Breast epithelium (tissue), 4 donors: ENCODE results near the gene KCTD16. TPM values are rescaled to one million over a fixed set of nuclear protein-coding genes. Genes with fewer than 3 reads are reported as not detected.

Experiments
- DNase-seq, 2 donors: peaks; one replicate each; pipeline ENCODE4 v3.0.0-alpha.2; 2019; ENCODE audit warnings: low spot score in 2 of 2
- H3K27ac ChIP-seq, 2 donors: fragments of 200-600 bp; sonication (generic) in 1 of 2; one replicate each; pipeline ENCODE4 v1.5.1; 2016 to 2019; ENCODE audit warnings: mild to moderate bottlenecking in 1 of 2
- H3K27me3 ChIP-seq, 2 donors: fragments of 200-600 bp; sonication (generic) in 1 of 2; one replicate each; pipeline versions ENCODE4 v1.5.1 to v1.6.0; 2017 to 2019; ENCODE audit warnings: control low read depth in 1 of 2, mild to moderate bottlenecking in 1 of 2
- H3K36me3 ChIP-seq: fragments of 200-600 bp; one replicate; pipeline ENCODE4 v1.5.1; 2019
- H3K4me1 ChIP-seq, 2 donors: fragments of 200-600 bp; sonication (generic); one replicate each; pipeline ENCODE4 v1.5.1; 2016 to 2019; ENCODE audit warnings: control low read depth in 1 of 2
- H3K4me3 ChIP-seq, 3 donors: fragments of 200-600 bp; sonication (generic); 1 replicate in 2 of 3; 2 replicates in 1 of 3; pipeline ENCODE4 v1.5.1; 2016 to 2019; ENCODE audit warnings: mild to moderate bottlenecking in 3 of 3, moderate library complexity in 2 of 3
- H3K9me3 ChIP-seq, 2 donors: fragments of 200-600 bp; sonication (generic) in 1 of 2; one replicate each; pipeline ENCODE4 v1.5.1; 2016 to 2019; ENCODE audit warnings: control low read depth in 1 of 2
- POLR2A ChIP-seq: fragments of 450-650 bp; IDR thresholded peaks from one replicate; pipeline ENCODE4 v1.6.1; 2016; ENCODE audit warnings: antibody characterized with exemption, mild to moderate bottlenecking, moderate library complexity
- POLR2AphosphoS5 ChIP-seq, 3 donors: sonication (generic); formaldehyde crosslinking; IDR thresholded peaks; one replicate each; pipeline ENCODE4 v1.6.1; 2017; ENCODE audit warnings: antibody characterized with exemption in 3 of 3
- intact Hi-C: fragments of 100-400 bp; cut with DNase I; formaldehyde crosslinking; loops from one replicate; pipeline ENCODE4 v1.15.1; 2023; ENCODE audit warnings: low total_unique reads
- total RNA-seq, 3 donors: library from RNA; depleted of rRNA; stranded (reverse); fragments of >200 nt; gene quantifications; one replicate each; pipeline ENCODE4 v1.1.0, GENCODE V29; 2016
- TF ChIP-seq, protein P1 (sequence below), 3 donors: fragments of 450-650 bp; IDR thresholded peaks; one replicate each; pipeline ENCODE4 v1.5.1; 2016 to 2017; ENCODE audit warnings: antibody characterized with exemption in 3 of 3, mild to moderate bottlenecking in 3 of 3, moderate library complexity in 3 of 3

Gene KCTD16
- total RNA-seq, 3 donors from 2014 or later: under 0.01 to 0.33 (median 0.32) TPM

DNA sequence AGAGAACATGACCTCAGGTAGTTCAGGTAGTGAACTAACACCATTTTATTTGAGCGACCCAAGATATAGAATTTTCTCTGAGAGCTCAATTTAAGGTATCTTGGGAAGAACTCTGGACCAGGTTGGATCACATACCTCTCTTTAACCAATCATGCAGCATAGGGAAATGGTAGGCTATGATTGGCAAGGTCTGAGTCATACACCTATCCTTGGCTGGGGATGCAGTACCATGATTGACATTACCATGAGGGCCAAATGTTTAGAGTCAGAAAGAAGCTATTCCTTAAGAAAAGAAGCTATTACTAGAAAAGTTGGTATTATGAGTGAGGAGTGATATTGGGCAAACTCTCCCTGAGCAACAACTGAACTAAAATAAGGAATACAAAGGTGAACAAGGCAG lies 258.7 kb downstream of the KCTD16 start:
- no peaks in the 10 kb centered on the region for H3K27me3 ChIP-seq
- H3K4me3 ChIP-seq: no peak overlapping the region
- TF ChIP-seq POLR2AphosphoS5 (IDR thresholded peaks at IDR 0.05) (no peak), POLR2A (no peak)
- TF ChIP-seq, protein P1, sequence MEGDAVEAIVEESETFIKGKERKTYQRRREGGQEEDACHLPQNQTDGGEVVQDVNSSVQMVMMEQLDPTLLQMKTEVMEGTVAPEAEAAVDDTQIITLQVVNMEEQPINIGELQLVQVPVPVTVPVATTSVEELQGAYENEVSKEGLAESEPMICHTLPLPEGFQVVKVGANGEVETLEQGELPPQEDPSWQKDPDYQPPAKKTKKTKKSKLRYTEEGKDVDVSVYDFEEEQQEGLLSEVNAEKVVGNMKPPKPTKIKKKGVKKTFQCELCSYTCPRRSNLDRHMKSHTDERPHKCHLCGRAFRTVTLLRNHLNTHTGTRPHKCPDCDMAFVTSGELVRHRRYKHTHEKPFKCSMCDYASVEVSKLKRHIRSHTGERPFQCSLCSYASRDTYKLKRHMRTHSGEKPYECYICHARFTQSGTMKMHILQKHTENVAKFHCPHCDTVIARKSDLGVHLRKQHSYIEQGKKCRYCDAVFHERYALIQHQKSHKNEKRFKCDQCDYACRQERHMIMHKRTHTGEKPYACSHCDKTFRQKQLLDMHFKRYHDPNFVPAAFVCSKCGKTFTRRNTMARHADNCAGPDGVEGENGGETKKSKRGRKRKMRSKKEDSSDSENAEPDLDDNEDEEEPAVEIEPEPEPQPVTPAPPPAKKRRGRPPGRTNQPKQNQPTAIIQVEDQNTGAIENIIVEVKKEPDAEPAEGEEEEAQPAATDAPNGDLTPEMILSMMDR (IDR thresholded peaks at IDR 0.05): no peak
- DNase-seq: no peak
- H3K4me1 ChIP-seq: no peaks in the 10 kb centered on the region
- no peaks in the 10 kb centered on the region for H3K9me3 ChIP-seq
- H3K36me3 ChIP-seq: no peaks in the 10 kb centered on the region
- intact Hi-C loops: no loop called here
- no peak overlapping the region for H3K27ac ChIP-seq

DNA sequence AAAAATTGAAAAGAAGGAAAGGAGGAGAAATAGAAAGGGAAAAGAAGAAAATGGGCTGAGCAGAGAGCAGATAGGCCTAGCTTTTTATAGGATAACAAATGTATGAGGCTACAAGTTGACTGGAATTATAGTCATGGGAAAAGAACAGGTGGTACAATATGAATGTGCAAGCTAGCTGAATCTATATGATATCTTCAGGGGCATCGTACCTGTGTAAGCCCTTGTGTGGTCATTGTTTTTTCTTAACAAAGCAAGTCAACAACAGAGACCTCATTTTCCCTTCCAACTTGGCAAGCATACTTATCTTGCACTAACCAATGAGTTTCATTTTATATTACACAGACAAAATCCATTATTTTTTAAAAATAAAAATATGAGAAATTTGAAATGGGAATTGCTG lies 259.2 kb downstream of the KCTD16 start:
- no peaks in the 10 kb centered on the region for H3K27me3 ChIP-seq
- H3K9me3 ChIP-seq: no peaks in the 10 kb centered on the region
- H3K36me3 ChIP-seq: no peaks in the 10 kb centered on the region
- H3K4me1 ChIP-seq: no peaks in the 10 kb centered on the region
- intact Hi-C loops: no loop called here
- TF ChIP-seq, protein P1 (IDR thresholded peaks at IDR 0.05): no peak
- no peak for TF ChIP-seq POLR2AphosphoS5 (IDR thresholded peaks at IDR 0.05)
- TF ChIP-seq POLR2A: no peak
- H3K4me3 ChIP-seq: no peak overlapping the region
- no peak for DNase-seq
- no peak overlapping the region for H3K27ac ChIP-seq

DNA sequence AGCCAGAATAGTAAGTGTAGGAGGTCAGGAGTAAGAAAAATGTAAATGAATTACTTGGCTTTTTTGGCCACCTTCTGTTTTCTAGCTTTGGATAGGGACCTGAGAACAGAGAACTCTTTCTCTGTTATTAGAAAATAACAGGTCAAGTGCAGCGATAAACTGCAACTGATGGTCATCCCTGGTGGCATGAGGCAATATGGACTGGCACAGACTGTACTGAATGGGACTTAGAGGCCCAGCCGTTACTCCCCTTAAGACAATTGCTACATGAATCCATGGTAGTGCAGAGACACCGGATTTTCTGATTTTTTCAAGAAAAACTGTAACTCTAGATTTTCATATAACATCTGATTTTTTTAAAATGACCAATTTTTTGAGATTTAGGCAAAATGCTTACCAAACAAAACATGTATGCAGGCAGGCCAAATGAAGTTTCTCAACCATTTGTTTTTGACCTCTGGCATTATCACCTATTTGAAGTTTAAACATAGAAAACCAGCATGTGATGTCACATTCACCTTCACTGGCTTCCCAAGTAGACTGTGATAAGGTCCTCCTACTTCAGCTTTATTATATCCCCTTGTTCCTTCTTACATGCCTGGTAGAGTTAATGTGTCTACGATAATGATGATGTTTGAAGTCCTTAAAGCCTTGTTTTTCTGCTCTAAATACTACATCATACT lies 262.6 kb downstream of the KCTD16 start:
- H3K27ac ChIP-seq: no peak overlapping the region
- no peaks in the 10 kb centered on the region for H3K27me3 ChIP-seq
- no peaks in the 10 kb centered on the region for H3K36me3 ChIP-seq
- no peaks in the 10 kb centered on the region for H3K4me1 ChIP-seq
- no peak for DNase-seq
- intact Hi-C loops: no loop called here
- no peak overlapping the region for H3K4me3 ChIP-seq
- no peaks in the 10 kb centered on the region for H3K9me3 ChIP-seq
- TF ChIP-seq POLR2AphosphoS5 (IDR thresholded peaks at IDR 0.05) (no peak), POLR2A (no peak)
- TF ChIP-seq, protein P1 (IDR thresholded peaks at IDR 0.05): no peak

DNA sequence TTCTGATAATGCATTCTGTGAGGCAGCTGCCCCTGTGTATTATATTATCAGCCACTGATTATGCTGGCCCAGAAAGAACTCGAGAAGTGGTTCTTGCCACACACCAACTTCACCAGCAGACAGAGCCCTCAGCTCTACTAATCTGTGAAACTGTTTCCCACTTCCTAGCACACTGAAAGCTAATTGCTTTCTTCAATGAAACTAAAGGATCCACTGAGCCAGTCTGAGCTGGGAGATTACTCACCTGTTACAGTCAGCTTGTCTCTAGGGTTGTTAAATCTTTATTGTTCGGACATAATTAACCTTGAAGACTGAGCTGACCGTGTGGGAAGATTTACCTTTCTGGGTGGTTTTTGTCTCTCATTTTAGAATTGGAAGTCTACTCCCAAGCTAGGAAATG lies 263.2 kb downstream of the KCTD16 start:
- intact Hi-C loops: no loop called here
- Histone ChIP-seq H3K4me1 (no peaks in the 10 kb centered on the region), H3K9me3 (no peaks in the 10 kb centered on the region), H3K36me3 (no peaks in the 10 kb centered on the region), H3K27me3 (no peaks in the 10 kb centered on the region), H3K4me3 (no peak overlapping the region), H3K27ac (no peak overlapping the region)
- no peak for TF ChIP-seq POLR2A
- TF ChIP-seq, protein P1 (IDR thresholded peaks at IDR 0.05): no peak
- no peak for TF ChIP-seq POLR2AphosphoS5 (IDR thresholded peaks at IDR 0.05)
- DNase-seq: no peak

DNA sequence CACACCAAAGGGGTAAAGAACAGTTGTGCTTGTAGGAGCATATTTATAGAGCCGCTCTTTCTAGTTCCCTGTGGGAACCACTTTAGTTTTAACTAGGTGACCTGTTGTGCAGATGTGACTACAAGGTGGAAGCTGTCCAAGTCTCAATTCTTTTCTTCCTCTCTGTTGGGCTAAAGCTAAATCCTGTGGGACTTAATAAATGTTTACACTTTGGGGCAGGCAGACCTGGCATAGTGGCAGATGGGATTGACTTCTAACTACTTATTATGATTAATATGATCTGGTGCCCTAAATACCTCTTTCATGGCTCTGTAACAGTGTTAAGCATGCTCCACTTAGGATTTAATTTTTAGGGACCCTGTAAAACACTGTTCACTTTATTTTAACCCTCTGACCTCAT lies 265.3 kb downstream of the KCTD16 start:
- Histone ChIP-seq H3K36me3 (no peaks in the 10 kb centered on the region), H3K4me1 (no peaks in the 10 kb centered on the region), H3K27me3 (no peaks in the 10 kb centered on the region), H3K9me3 (no peaks in the 10 kb centered on the region), H3K27ac (no peak overlapping the region), H3K4me3 (no peak overlapping the region)
- intact Hi-C loops: no loop called here
- TF ChIP-seq, protein P1 (IDR thresholded peaks at IDR 0.05): no peak
- TF ChIP-seq POLR2A (no peak), POLR2AphosphoS5 (IDR thresholded peaks at IDR 0.05) (no peak)
- DNase-seq: no peak
